Uterus (tissue), 2 donors: Measurements from ENCODE around the gene ZDHHC23.

Experiments used
- POLR2A ChIP-seq, 2 donors: fragments of 450-650 bp; IDR thresholded peaks; one replicate each; pipeline ENCODE4 v1.6.1; 2016; ENCODE audit warnings: antibody characterized with exemption in 2 of 2, mild to moderate bottlenecking in 1 of 2, moderate library complexity in 1 of 2
- TF ChIP-seq, protein P1 (sequence below), 4 experiments: fragments of 200-600 bp in 2 of 4; fragments of 450-650 bp in 2 of 4; sonication (generic) in 2 of 4; IDR thresholded peaks; one replicate each; pipeline ENCODE4 v1.5.1; 2016 to 2019; ENCODE audit warnings: antibody characterized with exemption in 4 of 4, mild to moderate bottlenecking in 2 of 4, moderate library complexity in 1 of 4

GRCh38 chr3:113927556-113927955, 20.3 kb upstream of the ZDHHC23 start:
- TF ChIP-seq, protein P1, sequence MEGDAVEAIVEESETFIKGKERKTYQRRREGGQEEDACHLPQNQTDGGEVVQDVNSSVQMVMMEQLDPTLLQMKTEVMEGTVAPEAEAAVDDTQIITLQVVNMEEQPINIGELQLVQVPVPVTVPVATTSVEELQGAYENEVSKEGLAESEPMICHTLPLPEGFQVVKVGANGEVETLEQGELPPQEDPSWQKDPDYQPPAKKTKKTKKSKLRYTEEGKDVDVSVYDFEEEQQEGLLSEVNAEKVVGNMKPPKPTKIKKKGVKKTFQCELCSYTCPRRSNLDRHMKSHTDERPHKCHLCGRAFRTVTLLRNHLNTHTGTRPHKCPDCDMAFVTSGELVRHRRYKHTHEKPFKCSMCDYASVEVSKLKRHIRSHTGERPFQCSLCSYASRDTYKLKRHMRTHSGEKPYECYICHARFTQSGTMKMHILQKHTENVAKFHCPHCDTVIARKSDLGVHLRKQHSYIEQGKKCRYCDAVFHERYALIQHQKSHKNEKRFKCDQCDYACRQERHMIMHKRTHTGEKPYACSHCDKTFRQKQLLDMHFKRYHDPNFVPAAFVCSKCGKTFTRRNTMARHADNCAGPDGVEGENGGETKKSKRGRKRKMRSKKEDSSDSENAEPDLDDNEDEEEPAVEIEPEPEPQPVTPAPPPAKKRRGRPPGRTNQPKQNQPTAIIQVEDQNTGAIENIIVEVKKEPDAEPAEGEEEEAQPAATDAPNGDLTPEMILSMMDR (IDR thresholded peaks at IDR 0.05), result no peak
- no peak for TF ChIP-seq POLR2A (IDR thresholded peaks at IDR 0.05)
